Liver (tissue), 9 donors: Measurements from ENCODE around the gene UBE2E2. TPM values are rescaled to one million over a fixed set of nuclear protein-coding genes. Genes with fewer than 3 reads are reported as not detected.

Source experiments
- DNase-seq: peaks from one replicate; pipeline ENCODE4 v3.0.0-alpha.2; 2017; ENCODE audit warnings: low spot score
- H3K27ac ChIP-seq, 2 donors: one replicate each; pipeline ENCODE4 v1.7.0; 2013; ENCODE audit warnings: inconsistent platforms in 2 of 2, low read length in 2 of 2, control low read depth in 1 of 2, low read depth in 1 of 2, mild to moderate bottlenecking in 1 of 2
- H3K27me3 ChIP-seq, 4 donors: one replicate each; pipeline versions ENCODE4 v1.6.1 to v1.7.0; 2013; ENCODE audit warnings: low read length in 3 of 4, inconsistent platforms in 1 of 4, mild to moderate bottlenecking in 1 of 4, moderate library complexity in 1 of 4; ENCODE audit not compliant: control insufficient read depth in 4 of 4, insufficient read depth in 4 of 4
- H3K36me3 ChIP-seq, 4 donors: one replicate each; pipeline versions ENCODE4 v1.6.1 to v1.7.0; 2013; ENCODE audit warnings: low read length in 3 of 4, mild to moderate bottlenecking in 3 of 4, low read depth in 1 of 4, moderate library complexity in 1 of 4; ENCODE audit not compliant: control insufficient read depth in 4 of 4, insufficient read depth in 3 of 4
- H3K4me1 ChIP-seq, 4 donors: one replicate each; pipeline versions ENCODE4 v1.6.1 to v1.7.0; 2013; ENCODE audit warnings: low read length in 3 of 4, mild to moderate bottlenecking in 3 of 4, moderate library complexity in 1 of 4; ENCODE audit not compliant: control insufficient read depth in 4 of 4, insufficient read depth in 4 of 4
- H3K4me3 ChIP-seq, 3 donors: one replicate each; pipeline versions ENCODE4 v1.6.1 to v1.7.0; 2013; ENCODE audit warnings: low read length in 3 of 3, control low read depth in 1 of 3, low read depth in 1 of 3, mild to moderate bottlenecking in 1 of 3
- H3K9ac ChIP-seq, 2 donors: one replicate each; pipeline ENCODE4 v1.7.0; 2013; ENCODE audit warnings: low read length in 2 of 2, mild to moderate bottlenecking in 2 of 2, moderate library complexity in 2 of 2, control low read depth in 1 of 2, low read depth in 1 of 2
- H3K9me3 ChIP-seq, 4 donors: one replicate each; pipeline versions ENCODE4 v1.6.1 to v1.7.0; 2013; ENCODE audit warnings: low read length in 3 of 4; ENCODE audit not compliant: control insufficient read depth in 4 of 4
- EGR1 ChIP-seq, 2 donors: IDR thresholded peaks; 2 replicates each; pipeline ENCODE4 v1.6.1; 2016 to 2018; ENCODE audit warnings: antibody characterized with exemption in 2 of 2, low read depth in 2 of 2
- FOXA1 ChIP-seq: IDR thresholded peaks from 2 replicates; pipeline ENCODE4 v1.6.1; 2016; ENCODE audit warnings: antibody characterized with exemption
- FOXA2 ChIP-seq: IDR thresholded peaks from 2 replicates; pipeline ENCODE4 v1.6.1; 2016; ENCODE audit warnings: antibody characterized with exemption
- GABPA ChIP-seq, 2 donors: IDR thresholded peaks in 1 of 2; conservative IDR thresholded peaks in 1 of 2; 2 replicates each; pipeline ENCODE4 v1.6.1; 2016; ENCODE audit warnings: antibody characterized with exemption in 2 of 2, mild to moderate bottlenecking in 1 of 2, moderate library complexity in 1 of 2
- HNF4A ChIP-seq, 2 donors: conservative IDR thresholded peaks; 2 replicates each; pipeline ENCODE4 v1.6.1; 2016; ENCODE audit warnings: antibody characterized with exemption in 2 of 2, mild to moderate bottlenecking in 2 of 2
- HNF4G ChIP-seq: IDR thresholded peaks from 2 replicates; pipeline ENCODE4 v1.6.1; 2016; ENCODE audit warnings: antibody characterized with exemption
- JUND ChIP-seq, 2 donors: IDR thresholded peaks; 2 replicates each; pipeline ENCODE4 v1.6.1; 2016; ENCODE audit warnings: antibody characterized with exemption in 2 of 2
- NR2F2 ChIP-seq: IDR thresholded peaks from 2 replicates; pipeline ENCODE4 v1.6.1; 2016; ENCODE audit warnings: antibody characterized with exemption
- RAD21 ChIP-seq, 2 donors: IDR thresholded peaks; 2 replicates each; pipeline ENCODE4 v1.6.1; 2016; ENCODE audit warnings: antibody characterized with exemption in 2 of 2, mild to moderate bottlenecking in 2 of 2
- RXRA ChIP-seq, 2 donors: IDR thresholded peaks; 2 replicates each; pipeline ENCODE4 v1.6.1; 2017 to 2018; ENCODE audit warnings: antibody characterized with exemption in 2 of 2, mild to moderate bottlenecking in 1 of 2
- SP1 ChIP-seq: IDR thresholded peaks from 2 replicates; pipeline ENCODE4 v1.6.1; 2018; ENCODE audit warnings: antibody characterized with exemption, mild to moderate bottlenecking
- TAF1 ChIP-seq: conservative IDR thresholded peaks from 2 replicates; pipeline ENCODE4 v1.6.1; 2016; ENCODE audit warnings: antibody characterized with exemption, mild to moderate bottlenecking
- YY1 ChIP-seq: IDR thresholded peaks from 2 replicates; pipeline ENCODE4 v1.6.1; 2016; ENCODE audit warnings: antibody characterized with exemption, mild to moderate bottlenecking
- WGBS: extraction: QIAGEN DNeasy Blood & Tissue Kit; methylation state at CpG from one replicate; pipeline ENCODE4 v1.1.7; 2013; 5-methylcytosine and 5-hydroxymethylcytosine counted together
- polyA plus RNA-seq, 2 donors: library from polyadenylated mRNA; stranded (reverse) in 1 of 2; unstranded in 1 of 2; fragments of 200-250 nt in 1 of 2; fragments of >200 nt in 1 of 2; fragmentation: Nextera tagmentation in 1 of 2; extraction: Ambion mirVana in 1 of 2; gene quantifications; one replicate each; pipeline versions ENCODE4 v1.2.1 to v1.2.3, GENCODE V29; 2013 to 2015
- total RNA-seq, 2 donors: library from RNA; depleted of rRNA; stranded (reverse); fragments of >200 nt; gene quantifications; one replicate each; pipeline ENCODE4 v1.2.3, GENCODE V29; 2014
- TF ChIP-seq, protein P1 (sequence below): IDR thresholded peaks from 2 replicates; pipeline ENCODE4 v1.6.1; 2016; ENCODE audit warnings: antibody characterized with exemption
- TF ChIP-seq, protein P2 (sequence below): fragments of 150-350 bp; IDR thresholded peaks from 2 replicates; pipeline ENCODE4 v1.5.1; 2017; ENCODE audit warnings: improper control_type of control experiment, low read depth, low read length; ENCODE audit not compliant: missing input control
- TF ChIP-seq, protein P3 (sequence below): IDR thresholded peaks from 2 replicates; pipeline ENCODE4 v1.6.1; 2016; ENCODE audit warnings: antibody characterized with exemption
- TF ChIP-seq, protein P4 (sequence below): IDR thresholded peaks from 2 replicates; pipeline ENCODE4 v1.6.1; 2016; ENCODE audit warnings: antibody characterized with exemption
- TF ChIP-seq, protein P5 (sequence below): IDR thresholded peaks from 2 replicates; pipeline ENCODE4 v1.6.1; 2016; ENCODE audit warnings: antibody characterized with exemption, mild to moderate bottlenecking
- donor health status: healthy.
- donor health status: healthy.
- donor health status: healthy.
- donor health status: healthy.
- donor health status: healthy.

Gene UBE2E2
- total and polyA plus RNA-seq, 4 donors = 9.0 to 27.8 (median 16.8) TPM

DNA sequence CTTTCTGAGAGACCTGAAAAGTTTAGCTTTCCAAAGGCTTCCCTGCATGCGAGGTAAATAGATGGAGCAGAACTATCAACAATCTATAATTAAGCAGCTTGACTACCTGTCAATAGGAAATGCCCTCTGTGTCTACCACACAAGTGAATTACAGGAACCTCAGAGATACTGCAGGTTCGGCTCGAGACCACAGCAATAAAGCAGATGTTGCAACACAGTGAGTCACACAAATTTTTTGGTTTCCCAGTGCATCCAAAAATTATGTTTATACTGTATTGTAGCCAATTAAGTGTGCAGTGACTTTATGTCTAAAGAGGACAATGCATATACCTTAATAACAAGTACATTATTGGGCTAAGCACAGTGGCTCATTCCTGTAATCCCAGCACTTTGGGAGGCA is 252.0 kb downstream of the UBE2E2 start:
- H3K9ac ChIP-seq = no peak overlapping the region
- no peaks in the 10 kb centered on the region for H3K9me3 ChIP-seq
- H3K36me3 ChIP-seq = no peaks in the 10 kb centered on the region
- 80% methylated on average over 3 of the region's 3 CpGs for WGBS
- DNase-seq = no peak
- no peak for TF ChIP-seq FOXA2
- TF ChIP-seq, protein P1, sequence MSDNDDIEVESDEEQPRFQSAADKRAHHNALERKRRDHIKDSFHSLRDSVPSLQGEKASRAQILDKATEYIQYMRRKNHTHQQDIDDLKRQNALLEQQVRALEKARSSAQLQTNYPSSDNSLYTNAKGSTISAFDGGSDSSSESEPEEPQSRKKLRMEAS = no peak
- TF ChIP-seq HNF4G = no peak
- TF ChIP-seq EGR1 (IDR thresholded peaks at IDR 0.05; ENCODE audit: low read depth in 2 of 2) = no peak
- TF ChIP-seq HNF4A (conservative IDR thresholded peaks at IDR 0.05) = no peak
- no peak for TF ChIP-seq TAF1
- TF ChIP-seq, protein P2, sequence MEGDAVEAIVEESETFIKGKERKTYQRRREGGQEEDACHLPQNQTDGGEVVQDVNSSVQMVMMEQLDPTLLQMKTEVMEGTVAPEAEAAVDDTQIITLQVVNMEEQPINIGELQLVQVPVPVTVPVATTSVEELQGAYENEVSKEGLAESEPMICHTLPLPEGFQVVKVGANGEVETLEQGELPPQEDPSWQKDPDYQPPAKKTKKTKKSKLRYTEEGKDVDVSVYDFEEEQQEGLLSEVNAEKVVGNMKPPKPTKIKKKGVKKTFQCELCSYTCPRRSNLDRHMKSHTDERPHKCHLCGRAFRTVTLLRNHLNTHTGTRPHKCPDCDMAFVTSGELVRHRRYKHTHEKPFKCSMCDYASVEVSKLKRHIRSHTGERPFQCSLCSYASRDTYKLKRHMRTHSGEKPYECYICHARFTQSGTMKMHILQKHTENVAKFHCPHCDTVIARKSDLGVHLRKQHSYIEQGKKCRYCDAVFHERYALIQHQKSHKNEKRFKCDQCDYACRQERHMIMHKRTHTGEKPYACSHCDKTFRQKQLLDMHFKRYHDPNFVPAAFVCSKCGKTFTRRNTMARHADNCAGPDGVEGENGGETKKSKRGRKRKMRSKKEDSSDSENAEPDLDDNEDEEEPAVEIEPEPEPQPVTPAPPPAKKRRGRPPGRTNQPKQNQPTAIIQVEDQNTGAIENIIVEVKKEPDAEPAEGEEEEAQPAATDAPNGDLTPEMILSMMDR = no peak
- TF ChIP-seq, protein P3, sequence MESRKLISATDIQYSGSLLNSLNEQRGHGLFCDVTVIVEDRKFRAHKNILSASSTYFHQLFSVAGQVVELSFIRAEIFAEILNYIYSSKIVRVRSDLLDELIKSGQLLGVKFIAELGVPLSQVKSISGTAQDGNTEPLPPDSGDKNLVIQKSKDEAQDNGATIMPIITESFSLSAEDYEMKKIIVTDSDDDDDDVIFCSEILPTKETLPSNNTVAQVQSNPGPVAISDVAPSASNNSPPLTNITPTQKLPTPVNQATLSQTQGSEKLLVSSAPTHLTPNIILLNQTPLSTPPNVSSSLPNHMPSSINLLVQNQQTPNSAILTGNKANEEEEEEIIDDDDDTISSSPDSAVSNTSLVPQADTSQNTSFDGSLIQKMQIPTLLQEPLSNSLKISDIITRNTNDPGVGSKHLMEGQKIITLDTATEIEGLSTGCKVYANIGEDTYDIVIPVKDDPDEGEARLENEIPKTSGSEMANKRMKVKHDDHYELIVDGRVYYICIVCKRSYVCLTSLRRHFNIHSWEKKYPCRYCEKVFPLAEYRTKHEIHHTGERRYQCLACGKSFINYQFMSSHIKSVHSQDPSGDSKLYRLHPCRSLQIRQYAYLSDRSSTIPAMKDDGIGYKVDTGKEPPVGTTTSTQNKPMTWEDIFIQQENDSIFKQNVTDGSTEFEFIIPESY = no peak
- no peak overlapping the region for H3K27ac ChIP-seq
- H3K27me3 ChIP-seq = no peaks in the 10 kb centered on the region
- H3K4me3 ChIP-seq = no peak overlapping the region
- H3K4me1 ChIP-seq = peaks cover 0 to 1% (median 0%) of the 10 kb centered on the region in 4 donors

DNA sequence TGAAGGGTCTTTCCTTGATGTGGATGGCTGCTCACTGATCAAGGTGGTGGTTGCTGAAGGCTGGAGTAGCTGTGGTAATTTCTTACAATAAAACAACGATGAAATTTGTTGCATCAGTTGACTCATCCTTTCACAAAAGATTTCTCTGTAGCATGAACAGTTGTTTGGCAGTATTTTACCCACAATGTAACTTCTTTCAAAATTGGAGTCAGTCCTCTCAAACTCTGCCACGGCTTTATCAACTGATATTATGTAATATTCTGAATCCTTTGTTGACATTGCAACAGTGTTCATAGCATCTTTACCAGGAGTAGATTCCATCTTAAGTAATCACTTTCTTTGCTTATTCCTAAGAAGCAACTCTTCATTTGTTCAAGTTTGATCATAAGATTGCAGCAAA is 252.6 kb downstream of the UBE2E2 start:
- Histone ChIP-seq H3K27me3 (no peaks in the 10 kb centered on the region), H3K4me3 (no peak overlapping the region), H3K9ac (no peak overlapping the region), H3K27ac (no peak overlapping the region), H3K36me3 (no peaks in the 10 kb centered on the region), H3K9me3 (no peaks in the 10 kb centered on the region), H3K4me1 (peaks cover 0 to 1% (median 0%) of the 10 kb centered on the region in 4 donors)
- DNase-seq = no peak
- TF ChIP-seq SP1 (no peak), NR2F2 (no peak), TAF1 (no peak), YY1 (no peak), JUND (IDR thresholded peaks at IDR 0.05) (no peak), HNF4G (no peak), HNF4A (conservative IDR thresholded peaks at IDR 0.05) (no peak), EGR1 (IDR thresholded peaks at IDR 0.05; ENCODE audit: low read depth in 2 of 2) (no peak), GABPA (IDR thresholded peaks at IDR 0.05 in 1 of 2, conservative IDR thresholded peaks at IDR 0.05 in 1 of 2) (no peak), FOXA2 (no peak), RAD21 (IDR thresholded peaks at IDR 0.05) (no peak), FOXA1 (no peak), RXRA (IDR thresholded peaks at IDR 0.05) (no peak)
- TF ChIP-seq, protein P3 = no peak
- TF ChIP-seq, protein P1 = no peak
- TF ChIP-seq, protein P4, sequence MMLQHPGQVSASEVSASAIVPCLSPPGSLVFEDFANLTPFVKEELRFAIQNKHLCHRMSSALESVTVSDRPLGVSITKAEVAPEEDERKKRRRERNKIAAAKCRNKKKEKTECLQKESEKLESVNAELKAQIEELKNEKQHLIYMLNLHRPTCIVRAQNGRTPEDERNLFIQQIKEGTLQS = no peak
- TF ChIP-seq, protein P2 = no peak
- TF ChIP-seq, protein P5, sequence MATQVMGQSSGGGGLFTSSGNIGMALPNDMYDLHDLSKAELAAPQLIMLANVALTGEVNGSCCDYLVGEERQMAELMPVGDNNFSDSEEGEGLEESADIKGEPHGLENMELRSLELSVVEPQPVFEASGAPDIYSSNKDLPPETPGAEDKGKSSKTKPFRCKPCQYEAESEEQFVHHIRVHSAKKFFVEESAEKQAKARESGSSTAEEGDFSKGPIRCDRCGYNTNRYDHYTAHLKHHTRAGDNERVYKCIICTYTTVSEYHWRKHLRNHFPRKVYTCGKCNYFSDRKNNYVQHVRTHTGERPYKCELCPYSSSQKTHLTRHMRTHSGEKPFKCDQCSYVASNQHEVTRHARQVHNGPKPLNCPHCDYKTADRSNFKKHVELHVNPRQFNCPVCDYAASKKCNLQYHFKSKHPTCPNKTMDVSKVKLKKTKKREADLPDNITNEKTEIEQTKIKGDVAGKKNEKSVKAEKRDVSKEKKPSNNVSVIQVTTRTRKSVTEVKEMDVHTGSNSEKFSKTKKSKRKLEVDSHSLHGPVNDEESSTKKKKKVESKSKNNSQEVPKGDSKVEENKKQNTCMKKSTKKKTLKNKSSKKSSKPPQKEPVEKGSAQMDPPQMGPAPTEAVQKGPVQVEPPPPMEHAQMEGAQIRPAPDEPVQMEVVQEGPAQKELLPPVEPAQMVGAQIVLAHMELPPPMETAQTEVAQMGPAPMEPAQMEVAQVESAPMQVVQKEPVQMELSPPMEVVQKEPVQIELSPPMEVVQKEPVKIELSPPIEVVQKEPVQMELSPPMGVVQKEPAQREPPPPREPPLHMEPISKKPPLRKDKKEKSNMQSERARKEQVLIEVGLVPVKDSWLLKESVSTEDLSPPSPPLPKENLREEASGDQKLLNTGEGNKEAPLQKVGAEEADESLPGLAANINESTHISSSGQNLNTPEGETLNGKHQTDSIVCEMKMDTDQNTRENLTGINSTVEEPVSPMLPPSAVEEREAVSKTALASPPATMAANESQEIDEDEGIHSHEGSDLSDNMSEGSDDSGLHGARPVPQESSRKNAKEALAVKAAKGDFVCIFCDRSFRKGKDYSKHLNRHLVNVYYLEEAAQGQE = no peak
- 61% methylated on average over 2 of the region's 2 CpGs for WGBS
